GM19452 (cell line): ENCODE results near the gene JHY.

Source experiments
- ATAC-seq: cut with Tn5 transposase; IDR thresholded peaks from one replicate; pipeline ENCODE4 v1.9.1; 2021; ENCODE audit not compliant: unreplicated experiment

Gene JHY

GRCh38 chr11:122938557-122938956 lies 56.0 kb downstream of the JHY start:
- no peak for ATAC-seq

DNA sequence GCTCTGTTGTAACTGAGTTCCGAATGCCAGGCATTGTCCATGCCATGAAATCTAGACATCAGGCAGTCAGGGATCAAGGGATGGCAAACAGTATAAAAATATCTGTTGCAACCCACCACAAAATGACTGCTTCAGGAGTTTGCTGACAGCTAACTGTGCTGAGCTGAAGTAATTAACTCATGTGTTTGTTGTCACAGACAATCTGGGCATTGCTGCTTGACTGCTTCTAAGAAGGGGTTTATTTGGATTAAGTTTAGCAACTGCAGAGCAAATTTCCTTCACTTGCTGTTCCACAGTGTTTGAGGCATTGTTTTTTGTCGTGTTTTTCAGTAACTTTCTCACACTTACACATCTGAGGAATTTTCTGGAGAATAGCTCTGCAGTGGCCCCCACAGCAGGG lies 68.7 kb downstream of the JHY start:
- no peak for ATAC-seq

DNA sequence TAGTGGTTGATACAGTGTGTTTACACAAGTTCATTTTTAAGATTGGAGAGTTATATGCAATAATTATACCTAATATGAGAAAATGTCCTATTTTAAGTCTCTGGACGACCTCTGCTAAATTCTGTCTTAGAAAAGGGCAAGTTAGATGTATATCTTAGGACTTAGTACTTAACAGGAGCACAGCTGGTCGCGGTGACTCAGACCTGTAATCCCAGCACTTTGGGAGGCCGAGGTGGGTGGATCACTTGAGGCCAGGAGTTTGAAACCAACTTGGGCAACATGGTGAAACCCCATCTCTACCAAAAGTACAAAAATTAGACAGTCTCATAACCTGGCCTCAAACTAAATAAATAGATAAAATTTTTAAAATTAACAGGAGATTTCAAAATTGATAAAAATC lies 71.9 kb downstream of the JHY start:
- ATAC-seq, result no peak

GRCh38 chr11:122963961-122964360 lies 81.4 kb downstream of the JHY start:
- ATAC-seq, result no peak

- no peak for ATAC-seq
These were observed 93.6 kb downstream of the JHY start for GRCh38 chr11:122976061-122976733.

DNA sequence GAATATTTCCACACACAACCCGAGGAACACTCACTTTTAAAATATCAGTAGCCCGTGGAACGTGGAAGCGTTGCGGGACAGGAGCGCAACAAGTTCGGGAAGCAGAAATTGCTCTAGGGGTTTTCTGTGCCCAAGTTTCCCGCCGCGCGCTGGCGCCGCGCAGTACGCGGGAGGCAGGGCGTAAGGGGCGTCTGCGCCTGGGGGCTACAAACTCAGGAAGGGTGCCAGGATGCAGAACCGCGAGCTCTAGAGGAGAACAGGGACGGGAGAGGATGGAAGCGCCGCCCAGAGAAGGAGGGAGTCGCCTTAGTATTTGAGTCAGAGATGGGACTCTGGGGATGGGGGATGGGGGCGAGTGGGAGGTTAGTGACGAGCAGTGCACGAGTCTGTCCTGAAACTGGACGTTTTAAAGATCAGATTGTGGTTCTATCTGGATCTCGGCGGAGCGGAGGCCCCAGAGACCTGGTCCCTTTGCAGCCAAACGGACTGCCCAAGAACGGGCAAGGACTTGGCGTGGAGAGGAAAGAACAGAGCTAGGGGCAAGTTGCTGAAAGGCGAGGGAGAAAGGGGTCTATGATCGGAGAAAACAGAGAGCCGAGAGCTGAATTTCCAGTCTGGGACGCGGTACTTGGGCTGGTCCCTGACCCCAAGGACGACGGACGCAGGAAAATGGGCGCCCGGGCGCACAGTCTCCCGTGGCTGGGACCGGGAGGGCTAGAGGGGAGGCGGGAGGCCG lies 94.3 kb downstream of the JHY start:
- ATAC-seq, result no peak

DNA sequence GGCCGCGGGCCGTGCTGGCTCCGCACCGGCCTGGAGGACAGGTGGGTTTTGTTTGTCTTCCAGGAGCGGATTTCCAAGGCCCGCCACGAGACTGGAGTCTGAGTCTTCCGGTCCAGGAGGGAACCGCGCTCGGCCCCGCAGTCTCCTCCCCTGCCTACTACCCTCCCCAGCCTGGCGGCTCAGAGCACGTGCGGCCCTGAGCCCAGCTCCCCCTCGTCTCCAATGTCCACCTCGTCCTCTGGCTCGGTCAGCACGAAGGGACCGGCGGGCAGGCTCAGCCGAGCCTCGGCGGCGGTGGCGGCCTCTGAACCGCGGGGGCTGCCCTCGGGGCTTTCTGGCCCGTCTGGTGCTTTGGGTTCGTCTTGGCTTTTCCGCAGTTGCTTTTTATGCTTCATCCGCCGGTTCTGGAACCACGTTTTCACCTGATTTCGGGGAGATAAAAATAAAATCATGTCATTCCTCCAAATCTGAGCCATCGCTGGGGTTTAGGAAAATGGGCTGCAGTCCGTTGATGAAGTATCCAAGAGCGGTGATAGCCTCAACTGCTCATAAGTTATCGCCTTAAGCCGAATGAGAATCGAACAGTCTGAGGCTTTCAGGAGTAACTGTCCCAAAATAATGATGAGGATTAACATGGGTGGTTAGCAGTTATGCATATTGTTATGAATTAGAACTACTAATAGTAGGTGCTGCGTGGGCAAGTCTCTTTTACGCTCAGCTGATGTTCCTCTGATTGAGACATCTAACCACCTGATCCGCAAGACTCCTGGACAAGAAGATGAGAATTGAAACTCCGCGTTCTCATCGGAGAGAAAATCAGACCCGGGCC lies 95.1 kb downstream of the JHY start:
- ATAC-seq, result no peak

DNA sequence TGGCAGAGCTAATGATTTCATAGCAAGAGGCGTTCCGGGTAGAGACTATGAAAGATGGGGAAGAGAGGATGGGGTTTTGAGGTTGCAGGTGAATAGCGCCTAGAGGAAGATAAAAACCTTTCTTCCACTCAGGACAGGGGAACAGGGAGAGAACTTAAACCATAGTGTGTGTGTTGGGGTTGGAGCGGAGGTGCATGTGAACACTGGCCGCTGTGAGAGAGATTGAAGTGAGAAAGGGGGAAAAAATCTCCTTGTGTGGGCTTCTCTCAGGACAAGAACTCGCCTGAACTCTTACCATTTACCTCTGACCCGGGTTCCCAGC lies 95.7 kb downstream of the JHY start:
- no peak for ATAC-seq

DNA sequence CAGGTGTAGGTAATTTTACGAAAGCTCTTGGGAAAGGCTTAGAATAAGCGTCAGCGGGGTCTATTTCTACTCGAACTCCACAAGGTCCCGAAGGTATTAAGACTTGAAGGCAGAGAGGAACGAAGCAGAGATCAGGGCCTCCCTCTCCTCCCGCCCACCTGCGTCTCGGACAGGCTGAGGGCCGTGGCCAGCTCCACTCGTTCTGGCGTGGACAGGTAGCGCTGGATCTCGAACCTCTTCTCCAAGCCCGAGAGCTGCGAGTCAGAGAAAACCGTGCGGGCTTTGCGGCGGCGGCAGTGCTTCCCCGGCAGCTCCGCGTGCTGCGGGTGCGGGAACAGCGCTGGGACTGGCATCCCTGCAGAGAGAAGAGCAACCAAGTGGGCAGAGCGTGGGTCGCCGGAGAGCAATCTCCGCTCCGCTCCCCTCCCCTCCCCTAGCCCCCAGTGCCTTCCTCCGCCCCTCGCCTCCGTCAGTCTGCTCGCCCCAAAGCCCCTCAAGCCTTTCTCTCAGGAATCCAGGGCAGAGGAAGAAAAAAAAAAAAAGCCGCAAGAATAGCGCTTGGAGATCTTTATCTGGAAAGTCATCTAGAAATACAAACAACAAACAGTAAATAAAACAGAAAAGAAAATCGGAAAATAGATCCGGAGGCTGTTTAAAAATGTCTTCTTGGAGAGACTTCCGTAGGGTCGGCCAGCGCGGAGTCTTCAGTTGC lies 96.7 kb downstream of the JHY start:
- ATAC-seq, result no peak

DNA sequence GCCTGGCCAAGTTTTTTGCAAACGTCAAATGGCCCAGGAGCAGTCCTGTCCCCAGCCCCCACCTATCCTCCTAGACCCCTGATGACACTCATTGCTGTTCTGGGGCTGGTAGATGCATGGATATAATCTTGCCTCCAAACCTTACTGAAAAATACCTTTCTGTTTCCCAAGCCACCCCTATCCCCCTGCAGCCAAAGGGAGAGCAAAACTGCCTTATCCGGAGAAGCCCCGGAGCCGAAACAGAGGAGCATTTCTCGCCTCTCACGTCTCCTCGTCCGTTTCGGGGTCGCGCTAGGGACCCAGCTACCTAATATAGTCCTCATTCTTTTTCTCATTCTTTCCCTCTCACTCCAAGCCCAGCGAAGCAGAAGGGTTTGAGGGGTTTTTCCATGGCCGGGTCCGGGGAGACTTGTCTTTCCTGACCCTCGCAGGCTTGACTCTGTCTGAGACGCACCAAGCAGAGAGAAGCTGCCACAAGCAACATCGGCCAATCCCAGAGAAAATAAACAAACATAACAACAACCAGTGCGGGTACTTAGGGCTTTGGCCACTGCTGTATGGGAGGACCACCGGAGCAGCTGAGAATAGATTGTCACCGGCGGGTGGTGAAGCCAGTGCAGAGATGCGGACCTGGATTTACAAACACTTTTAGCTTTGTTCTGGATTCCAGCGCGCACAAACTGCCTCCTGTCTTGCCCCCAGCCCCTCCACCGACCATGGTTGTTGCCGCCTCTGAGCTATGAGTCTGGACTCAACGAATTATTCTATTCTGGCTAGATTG lies 97.4 kb downstream of the JHY start:
- ATAC-seq, result no peak

GRCh38 chr11:122981388-122982264 lies 99.1 kb downstream of the JHY start, which contains the start of gene BSX:
Gene BSX (minus strand): TSS chr11:122981834. CDS start chr11:122981671, 163 bp downstream.
- no peak for ATAC-seq

GRCh38 chr11:122983438-122984185 lies 101.1 kb downstream of the JHY start:
- ATAC-seq, result no peak

- ATAC-seq, result no peak
These were observed 101.8 kb downstream of the JHY start for GRCh38 chr11:122984186-122985011.

DNA sequence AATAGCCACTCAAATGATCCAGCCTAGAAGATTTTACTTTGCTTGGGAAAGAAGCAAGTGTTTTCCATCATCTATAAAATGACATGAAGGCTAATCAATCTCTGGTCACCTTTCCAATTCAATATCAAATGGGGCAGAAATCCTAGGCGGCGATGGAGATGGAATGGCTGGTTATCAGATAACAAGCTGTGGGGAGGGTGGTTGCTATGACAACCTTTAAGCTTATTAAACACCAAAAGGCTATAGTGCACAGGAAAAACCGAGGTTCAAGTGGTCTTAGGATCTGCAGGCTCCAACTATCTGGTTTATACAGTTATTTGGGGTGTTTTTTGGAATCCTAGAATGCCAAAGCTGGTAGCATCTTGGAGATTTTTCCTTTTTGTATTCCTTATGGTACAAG lies 113.0 kb downstream of the JHY start:
- no peak for ATAC-seq

- no peak for ATAC-seq
These were observed 116.3 kb downstream of the JHY start for GRCh38 chr11:122998727-122999366.

- ATAC-seq, result no peak
These were observed 118.2 kb downstream of the JHY start for GRCh38 chr11:123000721-123001120.

- no peak for ATAC-seq
These were observed 124.4 kb downstream of the JHY start for GRCh38 chr11:123006860-123007542.
